ENCODE measurements around the gene SPATA20.

The SPATA20 gene

DNA sequence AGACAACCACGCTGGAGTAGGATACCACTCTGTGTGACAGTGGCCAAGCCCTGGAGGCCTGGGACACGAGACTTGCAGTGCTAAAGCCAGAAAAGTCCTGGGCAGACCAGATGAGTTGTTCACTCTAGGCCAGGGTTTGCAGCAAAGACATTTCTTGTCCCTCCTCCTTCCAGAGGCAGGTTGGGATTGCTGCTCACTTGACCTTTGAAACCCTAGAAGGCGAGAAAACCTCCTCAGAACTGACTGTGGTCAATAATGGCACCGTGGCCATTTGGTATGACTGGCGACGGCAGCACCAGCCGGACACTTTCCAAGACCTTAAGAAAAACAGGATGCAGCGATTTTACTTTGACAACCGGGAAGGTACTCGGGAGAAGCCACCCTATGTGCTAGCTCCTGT is 24.2 kb upstream of the SPATA20 start:
- Histone ChIP-seq H2AFZ (ENCODE audit: low read depth, low read length) (no peak overlapping the region), H3K9ac (ENCODE audit: low read length) (no peak overlapping the region), H3K9me3 (ENCODE audit: insufficient read depth, low read length) (no peaks in the 10 kb centered on the region), H3K27ac (ENCODE audit: low read length) (no peak overlapping the region), H3K36me3 (replicated peaks; ENCODE audit: low read depth, low read length) (no peaks in the 10 kb centered on the region), H3K4me3 (ENCODE audit: low read length) (no peak overlapping the region), H4K20me1 (ENCODE audit: insufficient read depth, low read length) (no peaks in the 10 kb centered on the region), H3K4me1 (ENCODE audit: low read length) (no peaks in the 10 kb centered on the region), H3K4me2 (ENCODE audit: low read length) (no peak overlapping the region), H3K27me3 (ENCODE audit: low read depth, low read length) (no peaks in the 10 kb centered on the region), H3K79me2 (ENCODE audit: low read length) (no peaks in the 10 kb centered on the region)
- no peak for TF ChIP-seq EZH2phosphoT487 (IDR thresholded peaks at IDR 0.05; ENCODE audit: low read depth)
- TF ChIP-seq, protein P1, sequence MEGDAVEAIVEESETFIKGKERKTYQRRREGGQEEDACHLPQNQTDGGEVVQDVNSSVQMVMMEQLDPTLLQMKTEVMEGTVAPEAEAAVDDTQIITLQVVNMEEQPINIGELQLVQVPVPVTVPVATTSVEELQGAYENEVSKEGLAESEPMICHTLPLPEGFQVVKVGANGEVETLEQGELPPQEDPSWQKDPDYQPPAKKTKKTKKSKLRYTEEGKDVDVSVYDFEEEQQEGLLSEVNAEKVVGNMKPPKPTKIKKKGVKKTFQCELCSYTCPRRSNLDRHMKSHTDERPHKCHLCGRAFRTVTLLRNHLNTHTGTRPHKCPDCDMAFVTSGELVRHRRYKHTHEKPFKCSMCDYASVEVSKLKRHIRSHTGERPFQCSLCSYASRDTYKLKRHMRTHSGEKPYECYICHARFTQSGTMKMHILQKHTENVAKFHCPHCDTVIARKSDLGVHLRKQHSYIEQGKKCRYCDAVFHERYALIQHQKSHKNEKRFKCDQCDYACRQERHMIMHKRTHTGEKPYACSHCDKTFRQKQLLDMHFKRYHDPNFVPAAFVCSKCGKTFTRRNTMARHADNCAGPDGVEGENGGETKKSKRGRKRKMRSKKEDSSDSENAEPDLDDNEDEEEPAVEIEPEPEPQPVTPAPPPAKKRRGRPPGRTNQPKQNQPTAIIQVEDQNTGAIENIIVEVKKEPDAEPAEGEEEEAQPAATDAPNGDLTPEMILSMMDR (IDR thresholded peaks at IDR 0.05; ENCODE audit: low read depth, low read length): no peak

DNA sequence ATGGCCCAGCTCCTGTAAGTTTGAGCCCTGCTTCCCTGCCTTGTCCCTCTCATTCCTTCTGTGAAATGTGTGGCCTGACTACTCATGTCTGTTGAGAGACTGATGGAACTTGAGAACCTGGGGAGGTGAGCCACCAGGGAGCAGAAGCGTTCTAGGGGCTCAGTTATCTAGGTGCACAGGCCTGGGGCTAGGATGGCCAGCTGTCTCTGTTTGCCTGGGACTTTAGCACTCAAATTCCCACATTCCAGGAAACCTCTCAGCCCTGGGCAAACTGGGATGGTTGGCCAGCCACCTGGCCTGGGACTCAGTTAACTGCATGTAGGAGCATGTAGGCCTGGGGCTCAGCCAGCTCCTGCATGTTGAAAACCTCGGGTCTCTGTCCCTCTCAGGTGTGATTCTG is 23.8 kb upstream of the SPATA20 start:
- Histone ChIP-seq H3K9ac (ENCODE audit: low read length) (no peak overlapping the region), H2AFZ (ENCODE audit: low read depth, low read length) (no peak overlapping the region), H3K9me3 (ENCODE audit: insufficient read depth, low read length) (no peaks in the 10 kb centered on the region), H3K4me1 (ENCODE audit: low read length) (no peaks in the 10 kb centered on the region), H4K20me1 (ENCODE audit: insufficient read depth, low read length) (no peaks in the 10 kb centered on the region), H3K36me3 (replicated peaks; ENCODE audit: low read depth, low read length) (no peaks in the 10 kb centered on the region), H3K79me2 (ENCODE audit: low read length) (no peaks in the 10 kb centered on the region), H3K27ac (ENCODE audit: low read length) (no peak overlapping the region), H3K27me3 (ENCODE audit: low read depth, low read length) (no peaks in the 10 kb centered on the region), H3K4me2 (ENCODE audit: low read length) (no peak overlapping the region), H3K4me3 (ENCODE audit: low read length) (no peak overlapping the region)
- TF ChIP-seq, protein P1 (IDR thresholded peaks at IDR 0.05; ENCODE audit: low read depth, low read length): no peak
- no peak for TF ChIP-seq EZH2phosphoT487 (IDR thresholded peaks at IDR 0.05; ENCODE audit: low read depth)

DNA sequence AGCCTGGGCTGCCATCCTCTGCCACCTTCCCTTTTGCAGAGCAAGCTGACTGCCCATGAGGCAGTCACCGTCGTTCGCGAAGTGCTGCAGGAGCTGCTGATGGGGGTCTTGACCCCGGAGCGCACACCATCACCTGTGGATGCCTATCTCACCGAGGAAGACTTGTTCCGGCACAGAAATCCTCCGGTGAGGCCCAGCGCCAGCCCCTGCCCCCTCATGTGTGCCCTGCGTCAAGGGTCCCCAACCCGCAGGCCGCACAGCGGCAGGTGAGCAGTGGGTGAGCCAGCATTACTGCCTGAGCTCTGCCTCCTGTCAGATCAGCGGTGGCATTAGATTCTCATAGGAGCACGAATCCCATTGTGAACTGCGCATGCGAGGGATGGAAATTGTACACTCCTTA is 22.1 kb upstream of the SPATA20 start:
- TF ChIP-seq EZH2phosphoT487 (IDR thresholded peaks at IDR 0.05; ENCODE audit: low read depth): no peak
- TF ChIP-seq, protein P1 (IDR thresholded peaks at IDR 0.05; ENCODE audit: low read depth, low read length): no peak
- Histone ChIP-seq H3K9me3 (ENCODE audit: insufficient read depth, low read length) (no peaks in the 10 kb centered on the region), H3K4me2 (ENCODE audit: low read length) (no peak overlapping the region)

DNA sequence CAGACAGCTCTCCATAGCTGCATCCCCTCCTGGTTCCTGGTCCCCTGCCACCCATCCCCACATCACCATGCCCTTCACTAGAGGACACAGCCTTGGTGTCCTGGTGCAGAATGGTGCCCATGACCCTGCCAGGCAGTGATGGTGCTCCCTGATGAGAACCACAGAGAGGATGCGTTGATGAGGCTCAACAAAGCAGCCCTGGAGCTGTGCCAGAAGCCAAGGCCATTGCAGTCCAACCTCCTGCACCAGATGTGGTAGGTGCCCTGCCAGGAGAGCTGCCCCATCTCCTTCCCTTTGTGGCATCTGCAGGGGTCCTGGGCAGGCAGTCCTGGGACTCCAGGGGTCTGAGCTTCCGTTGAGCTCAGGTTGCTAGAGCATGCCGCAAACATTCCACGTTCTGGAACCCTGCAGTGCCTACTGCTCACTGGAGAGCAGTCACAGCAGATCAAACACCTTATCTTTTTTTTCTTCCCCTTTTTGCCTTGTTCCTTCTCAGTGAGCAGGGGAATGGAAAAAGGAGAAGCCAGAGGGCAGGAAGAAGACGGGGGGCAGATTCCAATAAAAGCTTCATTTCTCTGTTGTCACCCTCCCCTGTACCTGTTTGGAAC is 19.7 kb upstream of the SPATA20 start:
- Histone ChIP-seq H3K4me2 (ENCODE audit: low read length) (no peak overlapping the region), H3K36me3 (replicated peaks; ENCODE audit: low read depth, low read length) (no peaks in the 10 kb centered on the region), H3K79me2 (ENCODE audit: low read length) (no peaks in the 10 kb centered on the region), H3K9ac (ENCODE audit: low read length) (no peak overlapping the region), H3K4me1 (ENCODE audit: low read length) (no peaks in the 10 kb centered on the region), H3K27ac (ENCODE audit: low read length) (no peak overlapping the region), H2AFZ (ENCODE audit: low read depth, low read length) (no peak overlapping the region), H3K27me3 (ENCODE audit: low read depth, low read length) (peaks cover 17% of the 10 kb centered on the region), H4K20me1 (ENCODE audit: insufficient read depth, low read length) (no peaks in the 10 kb centered on the region), H3K9me3 (ENCODE audit: insufficient read depth, low read length) (no peaks in the 10 kb centered on the region), H3K4me3 (ENCODE audit: low read length) (no peak overlapping the region)
- TF ChIP-seq, protein P1 (IDR thresholded peaks at IDR 0.05; ENCODE audit: low read depth, low read length): no peak
- TF ChIP-seq EZH2phosphoT487 (IDR thresholded peaks at IDR 0.05; ENCODE audit: low read depth): no peak

More for the DNA sequence above, 22.1 kb upstream of the SPATA20 start:
- Histone ChIP-seq H3K9ac (ENCODE audit: low read length) (no peak overlapping the region), H4K20me1 (ENCODE audit: insufficient read depth, low read length) (no peaks in the 10 kb centered on the region), H3K79me2 (ENCODE audit: low read length) (no peaks in the 10 kb centered on the region), H2AFZ (ENCODE audit: low read depth, low read length) (no peak overlapping the region), H3K27ac (ENCODE audit: low read length) (no peak overlapping the region), H3K4me1 (ENCODE audit: low read length) (no peaks in the 10 kb centered on the region), H3K36me3 (replicated peaks; ENCODE audit: low read depth, low read length) (no peaks in the 10 kb centered on the region), H3K27me3 (ENCODE audit: low read depth, low read length) (no peaks in the 10 kb centered on the region), H3K4me3 (ENCODE audit: low read length) (no peak overlapping the region)

Data from OCI-LY3 (cell line).